Measurements from ENCODE around the gene CATSPERD.
"Not testable (repeated sequence)": the region's sequence is repeated elsewhere in the genome, so short reads cannot be mapped to it uniquely, and the experiment has no call there.

CATSPERD gene

DNA sequence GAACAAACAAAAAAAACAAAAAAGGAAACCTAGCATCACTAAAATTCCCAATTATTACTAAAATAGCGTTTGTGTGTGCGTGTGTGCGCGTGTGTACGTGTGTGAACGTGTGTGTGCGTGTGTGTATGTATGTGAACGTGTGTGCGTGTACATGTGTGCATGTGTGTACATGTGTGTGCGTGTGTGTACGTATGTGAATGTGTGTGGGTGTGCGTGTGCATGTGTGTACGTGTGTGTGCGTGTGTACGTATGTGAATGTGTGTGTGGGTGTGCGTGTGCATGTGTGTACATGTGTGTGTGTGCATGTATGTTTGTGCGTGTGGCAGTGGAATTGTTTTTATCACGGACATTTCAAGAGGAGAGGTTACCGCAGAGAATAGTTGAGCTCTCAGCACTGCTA is 21.6 kb downstream of the CATSPERD start:
- DNase-seq (ENCODE audit: low spot score): no peak

DNA sequence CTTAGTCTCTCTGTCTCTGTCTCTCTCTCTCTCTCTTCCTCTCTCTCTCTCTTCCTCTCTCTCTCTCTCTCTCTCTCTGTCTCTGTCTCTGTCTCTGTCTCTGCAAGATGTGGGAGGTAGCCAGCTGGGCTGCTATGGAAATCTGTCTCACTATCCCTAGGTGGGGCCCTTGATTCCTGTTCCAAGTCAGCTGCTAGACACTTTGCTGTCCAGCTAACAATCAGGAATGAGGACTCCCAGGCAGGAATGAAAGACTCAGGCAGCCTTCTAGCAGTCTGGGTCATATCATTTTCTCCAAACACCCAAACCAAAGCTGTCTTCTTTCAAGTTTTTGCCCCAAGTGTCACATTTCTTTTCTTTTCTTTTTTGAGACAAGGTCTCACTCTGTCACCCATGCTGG is 23.2 kb downstream of the CATSPERD start:
- peak; percentile 27 for DNase-seq (ENCODE audit: low spot score)

DNA sequence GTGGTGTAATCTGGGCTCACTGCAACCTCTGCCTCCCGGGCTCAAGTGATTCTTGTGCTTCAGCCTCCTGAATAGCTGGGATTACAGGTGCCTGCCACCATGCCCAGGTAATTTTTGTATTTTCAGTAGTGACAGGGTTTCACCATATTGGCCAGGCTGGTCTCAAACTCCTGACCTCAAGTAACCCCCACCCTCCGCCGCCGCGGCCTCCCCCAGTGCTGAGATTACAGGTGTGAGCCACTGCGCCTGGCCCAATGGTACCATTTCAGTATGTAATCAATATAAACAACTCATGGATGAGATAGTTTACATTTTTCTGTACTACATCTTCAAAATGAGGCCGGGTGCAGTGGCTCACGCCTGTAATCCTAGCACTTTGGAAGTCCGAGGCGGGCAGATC is 24.6 kb downstream of the CATSPERD start:
- not testable (repeated sequence) for DNase-seq (ENCODE audit: low spot score)

DNA sequence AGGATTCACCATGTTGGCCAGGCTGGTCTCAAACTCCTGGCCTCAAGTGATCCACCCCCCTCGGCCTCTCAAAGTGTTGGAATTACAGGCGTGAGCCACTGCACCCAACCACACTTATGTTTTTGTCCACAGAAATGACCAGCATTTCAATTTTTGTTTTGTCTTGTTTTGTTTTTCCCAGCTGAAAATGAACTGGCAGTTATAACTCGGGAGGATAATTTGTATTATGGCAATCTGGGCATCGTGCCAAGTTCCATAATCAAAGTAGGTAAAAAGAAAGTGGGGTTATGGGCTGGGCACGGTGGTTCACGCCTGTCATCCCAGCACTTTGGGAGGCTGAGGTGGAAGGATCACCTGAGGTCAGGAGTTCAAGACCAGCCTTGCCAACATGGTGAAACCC is 28.5 kb downstream of the CATSPERD start:
- not testable (repeated sequence) for DNase-seq (ENCODE audit: low spot score)

DNA sequence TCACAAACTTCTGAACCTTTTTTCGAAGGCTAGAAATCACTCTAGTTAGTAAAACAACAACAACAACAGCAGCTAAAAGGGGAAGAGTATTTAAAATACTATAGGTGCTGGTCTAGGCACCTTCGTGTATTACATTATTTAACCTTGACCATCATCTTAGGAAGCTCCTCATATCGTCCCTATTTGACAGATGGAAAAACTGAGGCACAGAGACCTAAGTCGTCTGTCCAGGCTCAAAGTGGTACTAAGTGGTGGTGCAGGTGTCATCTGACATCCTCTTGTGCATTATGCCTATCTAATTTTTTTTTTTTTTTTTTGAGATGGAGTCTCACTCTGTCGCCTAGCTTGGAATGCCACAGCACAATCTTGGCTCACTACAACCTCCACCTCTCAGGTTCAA is 29.1 kb downstream of the CATSPERD start:
- no peak for DNase-seq (ENCODE audit: low spot score)

- DNase-seq (ENCODE audit: low spot score): no peak
Observed at GRCh38 chr19:5751709-5752108, 31.3 kb downstream of the CATSPERD start.

GRCh38 chr19:5753743-5754142 is 33.3 kb downstream of the CATSPERD start:
- no peak for DNase-seq (ENCODE audit: low spot score)

DNA sequence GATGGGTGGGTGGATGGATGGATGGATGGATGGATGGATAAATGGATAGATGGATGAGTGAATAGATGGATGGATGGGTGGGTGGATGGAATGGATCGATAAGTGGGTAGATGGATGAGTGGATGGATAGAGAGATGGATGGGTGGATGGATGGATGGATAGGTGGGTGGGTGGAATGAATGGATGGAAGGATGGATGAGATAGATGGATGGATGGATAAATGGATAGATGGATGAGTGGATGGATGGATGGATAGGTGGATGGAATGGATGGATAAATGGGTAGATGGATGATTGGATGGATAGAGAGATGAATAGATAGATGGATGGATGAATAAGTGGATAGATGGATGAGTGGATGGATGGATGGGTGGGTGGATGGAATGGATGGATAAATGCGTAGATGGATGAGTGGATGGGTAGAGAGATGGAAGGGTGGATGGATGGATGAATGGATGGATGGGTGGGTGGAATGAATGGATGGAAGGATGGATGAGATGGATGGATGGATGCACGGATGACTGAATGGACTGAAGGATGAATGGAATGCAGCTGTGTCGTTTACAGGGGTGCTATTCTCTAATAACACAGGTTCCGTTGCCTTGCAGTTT is 42.3 kb downstream of the CATSPERD start:
- DNase-seq (ENCODE audit: low spot score): no peak

- no peak for DNase-seq (ENCODE audit: low spot score)
Observed at GRCh38 chr19:5765220-5765619, 44.8 kb downstream of the CATSPERD start.

- DNase-seq (ENCODE audit: low spot score): no peak
Observed at GRCh38 chr19:5767949-5768348, 47.5 kb downstream of the CATSPERD start.

DNA sequence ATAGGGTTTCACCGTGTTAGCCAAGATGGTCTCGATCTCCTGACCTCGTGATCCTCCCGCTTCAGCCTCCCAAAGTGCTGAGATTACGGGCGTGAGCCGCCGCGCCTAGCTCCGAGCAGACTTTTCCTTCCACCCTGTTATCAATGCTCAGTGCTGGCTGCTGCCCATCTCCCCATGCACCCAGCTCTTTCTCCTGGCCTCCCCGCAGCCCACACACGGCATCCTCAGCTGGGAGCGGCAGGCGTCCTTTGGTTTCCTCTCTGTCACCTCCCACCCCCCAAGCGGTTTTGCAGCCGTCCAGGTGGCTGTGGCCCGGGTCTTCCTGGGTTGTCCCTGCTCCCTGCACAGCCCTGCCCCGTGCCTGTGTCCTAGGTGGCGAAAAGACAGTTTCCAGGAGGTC is 52.0 kb downstream of the CATSPERD start:
- no peak for DNase-seq (ENCODE audit: low spot score)

DNA sequence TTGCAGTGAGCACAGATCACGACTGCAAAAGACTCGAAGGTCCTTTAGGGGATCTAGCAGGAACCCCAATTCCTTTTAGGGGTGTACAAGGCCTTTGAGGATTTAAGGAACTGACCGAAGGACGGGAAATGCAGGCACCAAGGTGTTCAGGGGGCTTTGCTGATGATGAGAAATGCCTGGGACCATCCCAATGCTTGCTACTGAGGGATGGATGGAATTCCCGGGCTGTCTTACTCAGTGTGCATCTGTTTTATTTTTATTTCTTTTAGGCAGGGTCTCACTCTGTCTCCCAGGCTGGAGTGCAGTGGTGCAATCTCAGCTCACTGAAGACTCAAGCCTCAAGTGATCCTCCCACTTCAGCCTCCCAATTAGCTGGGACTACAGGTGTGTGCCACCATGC is 52.8 kb downstream of the CATSPERD start:
- no peak for DNase-seq (ENCODE audit: low spot score)

GRCh38 chr19:5774921-5775320 is 54.5 kb downstream of the CATSPERD start:
- no peak for DNase-seq (ENCODE audit: low spot score)

DNA sequence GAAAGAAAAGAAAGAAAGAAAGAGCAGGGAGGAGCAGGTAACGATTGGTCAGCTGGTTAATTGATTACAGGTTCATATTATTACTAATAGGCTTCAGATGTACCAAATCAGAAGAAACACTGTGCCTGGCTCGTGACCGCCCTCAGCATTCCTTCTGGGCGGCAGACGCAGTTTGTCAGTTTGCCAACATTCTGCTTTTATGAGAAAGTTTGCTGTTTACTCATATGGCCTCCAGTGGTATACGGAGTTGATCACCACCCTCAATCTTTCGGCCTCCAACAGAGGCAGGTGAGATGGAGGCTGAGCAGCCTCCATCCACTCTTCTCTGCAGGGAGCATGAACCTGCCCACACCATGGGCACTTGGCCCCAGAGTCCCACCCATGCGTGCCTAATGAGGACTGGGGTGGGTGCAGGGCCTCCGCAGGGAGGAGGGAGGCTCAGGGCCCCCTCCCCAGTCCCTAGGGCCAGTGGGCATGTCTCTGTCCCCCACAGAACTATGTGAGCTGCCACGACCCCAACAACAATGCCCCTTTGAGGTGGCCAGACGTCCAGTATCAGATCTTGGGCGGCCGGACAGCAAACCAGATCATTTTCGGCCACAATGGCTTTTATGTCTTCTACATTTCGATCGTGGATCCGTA is 55.4 kb downstream of the CATSPERD start:
- peak; percentile 48 for DNase-seq (ENCODE audit: low spot score)

DNA sequence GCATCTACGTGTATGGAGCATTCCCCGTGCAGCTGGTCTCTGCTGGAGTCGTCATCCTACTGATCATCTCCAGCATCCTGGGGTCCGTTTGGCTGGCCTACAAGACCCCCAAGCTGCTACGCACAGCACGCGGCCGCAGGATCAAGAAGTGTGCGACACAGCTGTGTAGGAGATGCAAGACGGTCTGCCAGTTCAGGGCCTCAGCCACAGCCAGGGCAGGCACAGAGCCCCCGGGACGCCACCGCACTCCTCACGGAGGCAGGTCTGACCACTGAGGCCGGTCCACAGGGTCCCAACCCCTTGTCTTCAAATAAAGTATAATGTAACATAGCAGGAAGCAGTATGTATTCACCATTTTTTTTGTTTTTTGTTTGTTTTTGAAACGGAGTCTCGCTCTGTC is 58.0 kb downstream of the CATSPERD start:
- DNase-seq (ENCODE audit: low spot score): no peak

DNA sequence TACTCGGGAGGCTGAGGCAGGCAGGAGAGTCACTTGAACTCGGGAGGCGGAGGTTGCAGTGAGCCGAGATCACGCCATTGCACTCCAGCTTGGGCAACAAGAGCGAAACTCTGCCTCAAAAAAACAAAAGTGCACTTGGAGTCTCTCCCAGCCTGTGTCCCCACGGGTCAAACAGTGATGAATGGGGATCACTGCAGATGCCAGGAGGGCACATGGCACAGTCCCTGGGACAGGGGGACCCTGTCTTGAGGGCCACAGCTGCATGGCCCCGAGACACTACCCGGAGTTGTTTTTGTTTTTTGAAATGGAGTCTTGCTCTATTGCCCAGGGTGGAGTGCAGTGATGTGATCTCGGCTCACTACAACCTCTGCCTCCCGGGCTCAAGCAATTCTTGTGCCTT is 60.5 kb downstream of the CATSPERD start:
- not testable (repeated sequence) for DNase-seq (ENCODE audit: low spot score)

DNA sequence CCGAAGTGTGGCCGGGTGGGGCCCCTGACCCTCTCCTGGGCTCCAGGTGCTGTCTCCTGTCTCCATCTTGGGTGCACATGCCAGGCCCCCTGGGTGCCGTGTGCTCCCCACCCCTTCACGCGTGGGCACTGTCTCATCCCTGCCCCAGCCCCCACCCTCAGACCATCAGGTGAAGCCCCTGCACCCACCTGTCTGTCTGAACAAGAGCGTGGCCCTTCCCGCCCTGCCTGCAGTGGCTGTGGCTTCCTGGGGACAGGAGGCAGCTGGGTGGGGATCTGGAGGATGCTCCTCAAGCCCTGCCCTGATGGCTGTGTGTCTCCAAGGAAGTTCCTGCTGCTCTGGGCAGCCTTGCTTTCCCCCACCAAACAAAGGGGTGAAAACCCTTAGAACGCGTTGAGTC is 61.9 kb downstream of the CATSPERD start:
- DNase-seq (ENCODE audit: low spot score): no peak

GRCh38 chr19:5782945-5783919 is 62.8 kb downstream of the CATSPERD start:
- DNase-seq (ENCODE audit: low spot score): no peak

- no peak for DNase-seq (ENCODE audit: low spot score)
Observed at GRCh38 chr19:5784581-5785147, 64.2 kb downstream of the CATSPERD start, which contains the start of gene PRR22. TSS of gene PRR22 (minus strand) at chr19:5784746. CDS start at chr19:5784660, 86 bp downstream.

DNA sequence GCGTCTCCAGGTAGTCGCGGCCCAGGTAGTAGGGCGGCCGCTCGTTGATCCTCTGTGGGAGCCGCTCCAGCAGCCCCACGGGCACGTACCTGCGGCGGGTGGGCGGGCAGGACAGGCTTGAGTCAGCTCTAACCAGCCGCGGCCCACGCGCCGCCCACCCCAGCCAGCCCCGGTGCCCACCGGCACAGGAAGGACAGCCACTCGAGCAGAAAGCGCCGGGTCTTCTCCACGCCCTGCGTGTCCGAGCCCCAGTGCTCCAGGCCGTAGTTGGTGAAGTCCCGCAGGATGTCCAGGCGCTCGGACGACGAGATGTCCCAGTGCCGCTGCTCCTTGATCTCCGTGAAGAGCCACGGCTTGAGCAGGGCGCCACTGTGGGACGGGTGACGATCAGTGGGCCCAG is 65.0 kb downstream of the CATSPERD start:
- DNase-seq (ENCODE audit: low spot score): no peak

GRCh38 chr19:5786593-5787408 is 66.4 kb downstream of the CATSPERD start:
- DNase-seq (ENCODE audit: low spot score): no peak

Data from AG20443 (cell line).